Endothelial cell of umbilical vein (primary cell): ENCODE results near the gene SERPINB10.
"Not testable (repeated sequence)": the region's sequence is repeated elsewhere in the genome, so short reads cannot be mapped to it uniquely, and the experiment has no call there.

Source experiments
- CTCF ChIP-seq, 2 donors: IDR thresholded peaks; 1 replicate in 1 of 2; 2 replicates in 1 of 2; pipeline ENCODE4 v1.5.1; 2011; ENCODE audit warnings: low read length in 2 of 2, mild to moderate bottlenecking in 2 of 2, moderate library complexity in 2 of 2, control low read depth in 1 of 2, inconsistent platforms in 1 of 2, low read depth in 1 of 2; ENCODE audit not compliant: insufficient read depth in 1 of 2; ENCODE audit errors: extremely low read depth in 1 of 2
- JUN ChIP-seq: IDR thresholded peaks from 2 replicates; pipeline ENCODE4 v1.6.1; 2011; ENCODE audit warnings: borderline replicate concordance, low read depth; ENCODE audit not compliant: insufficient read length, insufficient read depth
- POLR2AphosphoS5 ChIP-seq: IDR thresholded peaks from 2 replicates; pipeline ENCODE4 v1.6.1; 2012; ENCODE audit warnings: low read depth, mild to moderate bottlenecking, control low read depth, low read length, moderate library complexity; ENCODE audit not compliant: insufficient read depth

- TF ChIP-seq POLR2AphosphoS5; CTCF (IDR thresholded peaks at IDR 0.05; ENCODE audit: extremely low read depth in 1 of 2, insufficient read depth in 1 of 2, low read depth in 1 of 2, low read length in 2 of 2); JUN: not testable (repeated sequence)
Observed at GRCh38 chr18:63929369-63929768, 21.6 kb downstream of the SERPINB10 start.
